SK-N-SH treated with all-trans-retinoic acid at 6 μM for 48 hours (cell line): ENCODE results near the gene DOCK1.

Experiments
- ATAC-seq: fragments of 200-7000 bp; cut with Tn5 transposase; 3 replicates; pipeline ENCODE4 v1.9.1; 2020; ENCODE audit warnings: mild to moderate bottlenecking, moderate library complexity
- ARNTL ChIP-seq: fragments of 450-650 bp; formaldehyde crosslinking; IDR thresholded peaks from 2 replicates; pipeline ENCODE4 v1.5.0; 2020; ENCODE audit warnings: low read depth, mild to moderate bottlenecking, moderate library complexity, borderline replicate concordance
- BACH2 ChIP-seq: fragments of 250-450 bp; sonication (Bioruptor Pico); IDR thresholded peaks from 2 replicates; pipeline ENCODE4 v1.9.0; 2021; ENCODE audit warnings: mild to moderate bottlenecking, borderline replicate concordance
- CREB5 ChIP-seq: fragments of 250-450 bp; sonication (Bioruptor Pico); IDR thresholded peaks from 2 replicates; pipeline ENCODE4 v1.5.1; 2020; ENCODE audit warnings: low read depth, mild to moderate bottlenecking, moderate library complexity
- CSDC2 ChIP-seq: fragments of 250-450 bp; sonication (Bioruptor Pico); IDR thresholded peaks from 2 replicates; pipeline ENCODE4 v1.5.0; 2020; ENCODE audit warnings: mild to moderate bottlenecking, moderate library complexity
- ESRRG ChIP-seq: fragments of 250-450 bp; sonication (Bioruptor Pico); IDR thresholded peaks from 2 replicates; pipeline ENCODE4 v1.6.1; 2021; ENCODE audit warnings: mild to moderate bottlenecking
- GLIS3 ChIP-seq: fragments of 250-450 bp; sonication (Bioruptor Pico); IDR thresholded peaks from 2 replicates; pipeline ENCODE4 v1.5.0; 2020; ENCODE audit warnings: mild to moderate bottlenecking, moderate library complexity
- ISL1 ChIP-seq: fragments of 250-450 bp; sonication (Bioruptor Pico); IDR thresholded peaks from 2 replicates; pipeline ENCODE4 v2.1.2; 2022; ENCODE audit warnings: mild to moderate bottlenecking, moderate library complexity
- OSR1 ChIP-seq: fragments of 250-450 bp; sonication (Bioruptor Pico); IDR thresholded peaks from 2 replicates; pipeline ENCODE4 v1.8.0; 2022; ENCODE audit warnings: moderate library complexity, mild to moderate bottlenecking, inconsistent platforms
- POU6F1 ChIP-seq: fragments of 250-450 bp; sonication (Bioruptor Pico); IDR thresholded peaks from 2 replicates; pipeline ENCODE4 v1.8.0; 2021; ENCODE audit warnings: low read depth, mild to moderate bottlenecking, moderate library complexity, borderline replicate concordance
- PPARA ChIP-seq: fragments of 250-450 bp; sonication (Bioruptor Pico); IDR thresholded peaks from 2 replicates; pipeline ENCODE4 v1.5.0; 2020; ENCODE audit warnings: mild to moderate bottlenecking, borderline replicate concordance
- RARB ChIP-seq: fragments of 250-450 bp; sonication (Bioruptor Pico); IDR thresholded peaks from 2 replicates; pipeline ENCODE4 v1.8.0; 2021; ENCODE audit warnings: mild to moderate bottlenecking, moderate library complexity
- SNAI2 ChIP-seq: fragments of 250-450 bp; sonication (Bioruptor Pico); IDR thresholded peaks from 2 replicates; pipeline ENCODE4 v1.5.0; 2020; ENCODE audit warnings: mild to moderate bottlenecking, moderate library complexity
- TCF4 ChIP-seq: fragments of 250-450 bp; sonication (Bioruptor Pico); IDR thresholded peaks from 2 replicates; pipeline ENCODE4 v1.8.0; 2021; ENCODE audit warnings: mild to moderate bottlenecking, moderate library complexity, borderline replicate concordance
- TSHZ2 ChIP-seq: fragments of 250-450 bp; sonication (Bioruptor Pico); IDR thresholded peaks from 2 replicates; pipeline ENCODE4 v1.5.0; 2020; ENCODE audit warnings: mild to moderate bottlenecking, moderate library complexity
- ZC3H10 ChIP-seq: fragments of 250-450 bp; sonication (Bioruptor Pico); IDR thresholded peaks from 2 replicates; pipeline ENCODE4 v1.5.1; 2021; ENCODE audit warnings: mild to moderate bottlenecking, moderate library complexity
- ZFP3 ChIP-seq: fragments of 250-450 bp; sonication (Bioruptor Pico); IDR thresholded peaks from 2 replicates; pipeline ENCODE4 v1.5.0; 2020; ENCODE audit warnings: mild to moderate bottlenecking, moderate library complexity
- ZFP30 ChIP-seq: fragments of 450-650 bp; formaldehyde crosslinking; IDR thresholded peaks from 2 replicates; pipeline ENCODE4 v1.5.0; 2022; ENCODE audit warnings: mild to moderate bottlenecking, moderate library complexity
- ZNF565 ChIP-seq: fragments of 450-650 bp; formaldehyde crosslinking; conservative IDR thresholded peaks from 2 replicates; pipeline ENCODE4 v1.5.0; 2020; ENCODE audit warnings: low read depth, mild to moderate bottlenecking, moderate library complexity
- ZNF70 ChIP-seq: fragments of 450-650 bp; formaldehyde crosslinking; IDR thresholded peaks from 2 replicates; pipeline ENCODE4 v1.5.0; 2020; ENCODE audit warnings: mild to moderate bottlenecking, moderate library complexity
- ZNF8 ChIP-seq: fragments of 450-650 bp; formaldehyde crosslinking; IDR thresholded peaks from 2 replicates; pipeline ENCODE4 v1.5.0; 2020; ENCODE audit warnings: mild to moderate bottlenecking, moderate library complexity
- TF ChIP-seq, protein P1 (sequence below): fragments of 250-450 bp; sonication (Bioruptor Pico); IDR thresholded peaks from 2 replicates; pipeline ENCODE4 v1.8.0; 2020; ENCODE audit warnings: mild to moderate bottlenecking, moderate library complexity, borderline replicate concordance
- TF ChIP-seq, protein P2 (sequence below): fragments of 250-450 bp; sonication (Bioruptor Pico); IDR thresholded peaks from 2 replicates; pipeline ENCODE4 v1.5.1; 2021; ENCODE audit warnings: mild to moderate bottlenecking, moderate library complexity

Gene DOCK1

DNA sequence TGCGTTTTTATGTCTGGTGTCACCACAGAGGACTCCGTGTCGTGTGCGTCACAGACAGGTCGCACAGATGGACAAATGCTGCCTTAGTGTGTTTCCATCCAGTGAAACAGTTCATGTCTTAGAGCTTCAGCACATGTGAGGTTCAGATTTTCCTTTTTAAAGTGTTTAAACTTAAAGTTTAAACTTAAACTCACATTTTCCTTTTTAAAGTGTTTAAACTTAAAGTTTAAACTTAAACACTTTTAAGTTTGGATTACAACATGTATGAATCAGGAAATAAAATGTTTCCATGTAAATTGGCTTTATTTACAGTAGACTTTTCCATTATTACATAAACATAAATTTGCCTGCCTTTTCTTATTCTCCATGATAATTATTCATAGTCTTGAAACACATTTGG is 223.9 kb downstream of the DOCK1 start (continued):
- TF ChIP-seq TSHZ2 (CRISPR knock-in tag), result no peak

GRCh38 chr10:127132451-127132850 is 227.2 kb downstream of the DOCK1 start:
- ATAC-seq, result no peak
- TF ChIP-seq ARNTL (CRISPR knock-in tag) (no peak), TSHZ2 (CRISPR knock-in tag) (no peak), ZFP30 (CRISPR knock-in tag) (no peak), GLIS3 (CRISPR knock-in tag) (no peak), ZNF8 (no peak), CREB5 (no peak), CSDC2 (CRISPR knock-in tag) (no peak), ESRRG (no peak), POU6F1 (CRISPR knock-in tag) (no peak), ZNF565 (CRISPR knock-in tag) (no peak), TCF4 (no peak), BACH2 (CRISPR knock-in tag) (no peak), SNAI2 (CRISPR knock-in tag) (no peak), OSR1 (CRISPR knock-in tag) (no peak), ZFP3 (CRISPR knock-in tag) (no peak), PPARA (CRISPR knock-in tag) (no peak)
- TF ChIP-seq, protein P1, sequence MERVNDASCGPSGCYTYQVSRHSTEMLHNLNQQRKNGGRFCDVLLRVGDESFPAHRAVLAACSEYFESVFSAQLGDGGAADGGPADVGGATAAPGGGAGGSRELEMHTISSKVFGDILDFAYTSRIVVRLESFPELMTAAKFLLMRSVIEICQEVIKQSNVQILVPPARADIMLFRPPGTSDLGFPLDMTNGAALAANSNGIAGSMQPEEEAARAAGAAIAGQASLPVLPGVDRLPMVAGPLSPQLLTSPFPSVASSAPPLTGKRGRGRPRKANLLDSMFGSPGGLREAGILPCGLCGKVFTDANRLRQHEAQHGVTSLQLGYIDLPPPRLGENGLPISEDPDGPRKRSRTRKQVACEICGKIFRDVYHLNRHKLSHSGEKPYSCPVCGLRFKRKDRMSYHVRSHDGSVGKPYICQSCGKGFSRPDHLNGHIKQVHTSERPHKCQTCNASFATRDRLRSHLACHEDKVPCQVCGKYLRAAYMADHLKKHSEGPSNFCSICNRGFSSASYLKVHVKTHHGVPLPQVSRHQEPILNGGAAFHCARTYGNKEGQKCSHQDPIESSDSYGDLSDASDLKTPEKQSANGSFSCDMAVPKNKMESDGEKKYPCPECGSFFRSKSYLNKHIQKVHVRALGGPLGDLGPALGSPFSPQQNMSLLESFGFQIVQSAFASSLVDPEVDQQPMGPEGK (CRISPR knock-in tag), result no peak
- TF ChIP-seq, protein P2, sequence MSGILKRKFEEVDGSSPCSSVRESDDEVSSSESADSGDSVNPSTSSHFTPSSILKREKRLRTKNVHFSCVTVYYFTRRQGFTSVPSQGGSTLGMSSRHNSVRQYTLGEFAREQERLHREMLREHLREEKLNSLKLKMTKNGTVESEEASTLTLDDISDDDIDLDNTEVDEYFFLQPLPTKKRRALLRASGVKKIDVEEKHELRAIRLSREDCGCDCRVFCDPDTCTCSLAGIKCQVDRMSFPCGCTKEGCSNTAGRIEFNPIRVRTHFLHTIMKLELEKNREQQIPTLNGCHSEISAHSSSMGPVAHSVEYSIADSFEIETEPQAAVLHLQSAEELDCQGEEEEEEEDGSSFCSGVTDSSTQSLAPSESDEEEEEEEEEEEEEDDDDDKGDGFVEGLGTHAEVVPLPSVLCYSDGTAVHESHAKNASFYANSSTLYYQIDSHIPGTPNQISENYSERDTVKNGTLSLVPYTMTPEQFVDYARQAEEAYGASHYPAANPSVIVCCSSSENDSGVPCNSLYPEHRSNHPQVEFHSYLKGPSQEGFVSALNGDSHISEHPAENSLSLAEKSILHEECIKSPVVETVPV (CRISPR knock-in tag), result no peak

- no peak for ATAC-seq
- TF ChIP-seq ZC3H10 (CRISPR knock-in tag), result no peak
- no peak for TF ChIP-seq ZFP30 (CRISPR knock-in tag)
- TF ChIP-seq ESRRG, result no peak
- no peak for TF ChIP-seq TSHZ2 (CRISPR knock-in tag)
- TF ChIP-seq ISL1, result no peak
- no peak for TF ChIP-seq OSR1 (CRISPR knock-in tag)
- no peak for TF ChIP-seq SNAI2 (CRISPR knock-in tag)
- no peak for TF ChIP-seq GLIS3 (CRISPR knock-in tag)
- TF ChIP-seq ZNF70 (CRISPR knock-in tag), result no peak
- TF ChIP-seq ZNF565 (CRISPR knock-in tag), result no peak
- TF ChIP-seq RARB (CRISPR knock-in tag), result no peak
- no peak for TF ChIP-seq TCF4
- no peak for TF ChIP-seq CREB5
Observed at GRCh38 chr10:127133225-127133624, 228.0 kb downstream of the DOCK1 start.
